Activated CD4-positive, alpha-beta T cell treated with anti-CD3 and anti-CD28 coated beads, Interleukin-2, Interleukin-6, amounts not matched to agents 100 ng/mL and 50 ng/mL, durations not matched to agents 16 hours and 8 hours (primary cell): Measurements from ENCODE around the gene CAMTA1.
"Not testable (repeated sequence)": the region's sequence is repeated elsewhere in the genome, so short reads cannot be mapped to it uniquely, and the experiment has no call there.

Experiments
- DNase-seq: peaks from one replicate; pipeline ENCODE4 v3.0.0-alpha.2; 2020

The CAMTA1 gene

DNA sequence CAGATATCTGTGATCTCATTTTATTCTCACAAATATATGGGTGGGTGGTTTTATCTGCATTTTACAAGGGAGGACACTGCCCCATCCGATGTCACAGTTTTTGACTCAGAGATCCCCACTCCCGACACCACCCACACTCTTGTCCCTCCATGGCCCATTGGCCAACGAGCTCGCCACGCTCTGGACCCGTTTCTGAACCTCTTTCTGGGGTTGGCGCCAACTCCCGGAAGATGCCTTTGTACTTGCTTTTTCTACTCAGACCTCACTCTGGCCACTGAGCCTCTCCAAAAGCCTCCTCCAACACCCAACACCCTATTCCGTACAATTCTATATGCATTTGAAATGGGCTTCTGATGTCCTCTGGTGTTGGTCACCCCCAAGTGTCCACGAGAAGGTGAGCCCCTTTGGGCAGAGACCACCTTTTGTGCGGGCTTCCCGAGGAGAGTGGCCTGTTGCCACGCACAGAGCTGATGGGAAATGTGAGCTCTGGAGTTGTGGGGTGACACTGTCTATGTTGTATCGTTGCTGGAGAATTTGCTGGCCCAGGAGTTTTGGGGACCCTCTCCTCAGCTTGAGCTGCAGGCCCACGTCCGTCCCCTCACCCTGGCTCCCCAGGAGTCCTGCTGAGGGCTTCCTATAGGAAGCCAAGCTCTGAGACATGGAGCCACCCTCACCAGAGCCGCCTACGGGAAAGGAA is 618.9 kb downstream of the CAMTA1 start:
- DNase-seq, result no peak

GRCh38 chr1:7405844-7406500 is 620.7 kb downstream of the CAMTA1 start:
- no peak for DNase-seq

DNA sequence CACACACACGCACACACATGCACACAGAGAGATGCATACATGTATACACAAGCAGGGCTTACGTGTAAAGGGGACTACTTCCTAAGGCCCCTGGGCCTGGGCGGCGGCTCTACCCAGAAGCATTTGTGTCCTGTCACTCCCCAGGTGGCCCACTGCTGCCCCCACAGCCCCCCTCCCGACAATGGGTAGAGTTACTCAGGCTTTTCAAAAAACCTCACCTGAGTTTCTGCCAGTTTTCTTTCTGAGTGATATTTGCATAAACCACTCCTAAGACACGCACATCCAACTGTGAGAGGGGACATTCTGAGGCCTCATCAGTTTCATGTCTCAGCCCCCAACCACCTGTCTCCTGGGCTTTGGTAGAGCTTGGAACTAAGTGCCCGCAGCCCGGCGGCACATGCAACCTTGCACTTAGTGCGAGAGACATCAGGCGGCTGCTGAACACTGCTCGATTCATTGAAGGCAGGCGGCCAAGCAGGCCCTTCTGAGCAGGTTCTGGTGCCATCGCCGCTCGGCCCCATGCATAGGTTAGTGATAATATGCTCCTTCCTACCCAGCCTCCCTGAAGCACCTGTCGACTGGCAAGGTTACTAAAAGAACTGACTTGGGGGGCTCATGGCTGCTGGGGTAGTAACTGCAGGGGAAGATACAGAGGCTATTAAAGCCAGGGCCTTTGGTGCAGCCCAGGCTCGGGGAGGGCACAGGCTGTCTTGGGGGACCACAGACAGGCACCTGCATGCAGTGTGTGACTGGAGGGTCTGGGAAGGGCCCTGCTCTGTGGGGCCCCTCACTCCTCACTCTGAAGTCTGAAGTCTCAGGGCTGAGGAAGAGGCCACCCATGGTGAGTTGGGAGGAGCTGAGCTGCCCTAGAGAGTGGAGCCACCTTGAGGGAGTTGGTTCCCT is 621.6 kb downstream of the CAMTA1 start:
- DNase-seq, result no peak

DNA sequence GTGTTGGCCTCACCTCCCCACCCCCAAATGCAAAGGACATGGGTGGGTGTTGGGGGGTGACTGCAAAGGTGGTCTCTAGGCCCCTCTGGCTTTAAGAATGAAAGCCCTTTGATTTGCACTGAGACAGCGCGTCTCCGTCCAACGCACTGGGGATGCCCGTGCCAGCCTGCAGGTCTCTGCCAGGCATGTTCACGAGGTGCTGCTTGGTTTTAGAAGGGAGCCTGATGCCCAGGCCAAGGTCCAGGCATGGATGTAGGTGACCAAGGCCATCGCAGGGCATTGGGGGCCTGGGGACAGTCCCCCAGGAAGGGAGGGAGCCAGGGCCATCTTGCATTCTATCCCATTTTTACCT is 622.3 kb downstream of the CAMTA1 start:
- no peak for DNase-seq

- DNase-seq, result no peak
These were observed 622.9 kb downstream of the CAMTA1 start for GRCh38 chr1:7407980-7408770.

DNA sequence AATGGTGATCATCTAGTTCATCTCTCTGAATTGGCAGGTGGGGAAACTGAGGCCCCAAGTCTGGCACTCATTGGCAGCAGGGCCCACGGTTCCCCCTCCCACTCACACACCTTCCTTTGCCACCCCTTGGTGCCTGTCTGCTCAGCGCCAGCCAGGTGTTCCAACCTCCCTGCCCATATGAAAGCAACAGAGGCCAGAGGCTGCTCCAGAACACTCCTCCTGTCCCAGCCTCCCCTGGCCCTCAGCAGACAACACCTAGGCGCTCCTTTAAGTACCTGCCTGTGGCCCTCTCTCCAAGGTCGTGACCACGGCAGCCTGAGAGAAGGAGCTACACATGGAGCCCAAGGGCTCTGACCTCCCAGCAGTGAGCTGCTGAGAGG is 623.5 kb downstream of the CAMTA1 start:
- no peak for DNase-seq

- no peak for DNase-seq
These were observed 624.0 kb downstream of the CAMTA1 start for GRCh38 chr1:7409278-7409677.

- no peak for DNase-seq
These were observed 624.9 kb downstream of the CAMTA1 start for GRCh38 chr1:7410156-7410555.

- DNase-seq, result not testable (repeated sequence)
These were observed 632.4 kb downstream of the CAMTA1 start for GRCh38 chr1:7417618-7418017.

DNA sequence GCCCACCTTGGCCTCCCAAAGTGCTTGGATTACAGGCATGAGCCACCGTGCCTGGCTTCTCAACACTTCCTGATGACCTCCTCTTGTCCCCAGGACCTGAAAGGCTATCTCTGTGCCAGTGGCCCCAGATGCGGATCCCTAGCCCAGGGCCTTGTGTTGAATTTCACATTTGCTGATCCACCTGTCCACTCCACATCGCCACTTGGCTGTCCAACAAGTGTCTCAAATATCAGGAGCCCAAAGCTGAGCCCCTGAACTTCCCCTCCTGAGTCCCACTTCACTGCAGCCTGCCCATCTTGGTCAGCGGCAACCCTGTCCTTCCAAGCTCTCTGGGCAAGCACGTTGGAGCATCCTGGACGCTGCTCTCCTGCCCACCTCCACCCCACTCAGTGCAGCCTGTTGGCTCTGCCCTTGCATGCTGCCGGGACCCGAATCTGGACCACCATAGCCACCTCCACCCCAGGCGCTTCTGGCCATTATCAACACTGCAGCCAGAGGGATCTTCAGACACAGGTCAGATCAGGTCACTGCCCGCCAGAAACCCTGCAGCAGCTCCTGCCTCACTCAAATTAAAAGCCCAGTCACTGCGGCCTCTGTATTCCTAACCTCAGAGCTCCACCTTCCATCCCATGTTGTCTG is 633.3 kb downstream of the CAMTA1 start:
- DNase-seq, result no peak

DNA sequence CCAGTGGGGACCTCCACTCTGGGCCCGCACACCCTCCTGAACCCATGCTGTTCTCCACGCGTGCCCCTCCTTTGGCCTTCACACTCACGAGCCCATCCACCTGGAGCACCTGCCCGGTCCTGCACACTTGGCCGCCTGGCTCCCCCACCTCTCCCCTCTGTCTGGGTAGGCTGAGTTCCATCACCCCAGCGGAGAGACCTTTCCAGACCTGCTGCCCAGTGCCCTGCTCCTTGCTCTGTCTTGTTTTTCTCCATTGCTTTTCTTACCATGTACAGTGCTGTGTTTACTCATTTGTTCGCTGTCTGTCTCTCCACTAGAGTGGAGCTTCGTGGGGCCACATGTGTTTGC is 634.8 kb downstream of the CAMTA1 start:
- no peak for DNase-seq

DNA sequence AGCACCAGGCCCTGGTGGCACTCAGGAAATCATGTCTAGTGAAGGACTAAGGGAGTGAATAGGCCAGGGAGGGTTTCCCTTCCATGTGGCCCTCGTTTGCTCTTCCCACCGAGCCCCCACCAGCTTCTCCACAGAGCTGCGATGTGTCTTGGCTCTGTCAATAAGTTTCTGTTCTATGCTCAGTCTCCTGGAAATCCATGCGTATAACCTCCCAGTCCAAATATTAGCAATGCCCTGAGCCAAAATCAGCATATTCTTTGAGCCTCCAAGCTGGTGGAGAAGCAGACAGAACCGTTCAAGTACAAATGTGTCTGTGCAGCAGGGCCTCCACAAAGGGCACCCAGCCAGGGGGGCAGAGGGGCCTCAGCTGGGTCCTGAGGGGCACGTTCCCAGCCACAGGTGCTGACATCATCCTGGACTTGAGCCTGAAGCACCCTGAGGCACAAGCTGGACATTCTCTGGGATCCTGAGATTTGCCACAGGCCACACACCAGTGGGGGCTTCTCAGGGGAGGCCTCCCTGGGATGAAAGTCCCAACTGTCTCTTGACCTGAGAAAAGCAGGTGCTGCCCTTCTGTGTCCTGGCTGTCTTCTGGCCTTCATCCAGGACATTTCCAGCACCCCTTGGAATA is 635.3 kb downstream of the CAMTA1 start:
- no peak for DNase-seq

DNA sequence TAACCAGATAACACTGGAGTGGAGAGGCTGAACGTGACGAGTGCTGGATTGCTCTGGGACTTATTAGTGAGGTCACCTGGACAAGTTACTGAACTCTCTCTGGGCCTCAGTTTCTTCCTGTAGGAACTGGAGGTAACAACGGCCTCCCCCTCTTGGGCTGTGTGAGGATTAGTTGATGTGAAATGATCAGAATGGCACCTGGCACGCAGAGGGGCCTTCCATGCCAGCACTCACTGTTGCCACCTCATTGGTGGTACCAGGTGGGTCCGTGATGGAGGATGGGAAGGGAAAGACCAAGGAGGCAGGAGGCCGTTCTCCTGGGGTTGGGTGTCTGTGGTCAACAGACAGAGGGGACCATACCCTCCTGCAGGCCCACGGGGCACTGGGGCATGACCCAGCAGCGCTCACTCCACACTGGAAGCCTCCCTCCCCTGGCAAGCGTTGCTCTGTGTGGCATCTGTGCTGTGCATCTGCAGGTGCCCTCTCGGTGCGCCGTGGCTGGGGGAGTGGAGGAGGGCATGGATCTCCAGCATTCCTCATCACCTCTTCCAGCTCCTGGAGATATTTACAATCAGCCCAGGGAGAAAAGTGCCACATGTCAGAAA is 636.3 kb downstream of the CAMTA1 start:
- DNase-seq, result no peak

- no peak for DNase-seq
These were observed 636.8 kb downstream of the CAMTA1 start for GRCh38 chr1:7422081-7422480.

DNA sequence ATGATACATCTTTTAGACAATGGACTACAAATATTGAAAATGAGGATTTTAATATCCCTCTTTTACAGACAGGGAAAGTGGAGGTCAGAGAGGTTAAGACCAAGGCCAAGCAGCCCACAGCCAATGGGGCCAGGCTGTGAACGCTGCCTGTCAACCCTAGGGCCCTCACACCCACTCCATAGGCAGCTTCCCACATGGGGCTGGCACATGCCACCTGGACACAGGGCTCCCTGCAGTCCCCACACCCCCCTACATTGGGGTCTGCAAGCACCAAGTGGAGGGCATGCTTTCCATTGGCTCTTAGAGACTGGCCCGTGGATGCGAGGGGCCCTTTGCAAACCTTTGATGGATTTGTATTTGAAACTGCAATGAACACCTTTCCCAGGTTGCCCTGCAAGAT is 637.3 kb downstream of the CAMTA1 start:
- DNase-seq, result no peak

DNA sequence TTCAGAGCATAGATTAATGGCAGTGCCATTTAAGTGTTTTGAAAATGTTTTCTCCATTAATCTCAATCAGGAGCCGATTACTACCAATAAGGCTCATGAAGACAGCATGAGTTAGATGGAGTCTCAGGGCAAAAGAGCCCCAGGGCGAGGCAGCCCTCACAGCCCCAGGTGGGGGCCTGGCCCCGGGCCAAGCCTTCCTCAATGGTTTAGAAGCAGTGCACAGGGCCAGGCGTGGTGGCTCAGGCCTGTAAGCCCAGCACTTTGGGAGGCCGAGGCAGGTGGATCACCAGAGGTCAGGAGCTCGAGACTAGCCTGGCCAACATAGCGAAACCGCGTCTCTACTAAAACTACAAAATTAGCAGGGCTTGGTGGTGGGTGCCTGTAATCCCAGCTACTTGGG is 637.7 kb downstream of the CAMTA1 start:
- no peak for DNase-seq

DNA sequence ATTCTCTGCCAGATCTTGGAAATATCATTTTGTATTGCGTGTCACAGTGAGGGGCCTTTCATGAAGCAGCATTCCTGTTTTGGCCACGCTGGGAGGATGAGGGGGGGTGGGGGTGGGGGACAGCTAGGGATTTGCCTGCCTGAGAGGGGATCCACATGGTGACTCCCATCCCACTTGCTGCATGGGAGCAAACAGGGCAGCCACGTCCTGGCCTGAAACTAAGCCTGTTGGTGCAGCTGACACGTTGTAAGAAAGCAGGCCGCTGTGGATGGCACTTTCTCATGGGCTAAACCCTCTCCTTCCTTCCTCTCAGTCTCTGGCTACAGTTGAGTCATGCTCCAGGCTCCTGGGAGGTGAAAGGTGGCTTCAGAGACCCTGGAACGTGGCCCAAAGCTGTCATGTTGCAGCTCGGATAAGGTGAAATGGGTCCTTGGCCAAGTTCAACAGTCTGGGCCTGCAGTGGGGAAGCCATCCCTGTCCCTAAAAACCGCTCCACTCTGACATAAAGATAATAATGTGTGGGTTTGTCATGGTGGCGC is 639.2 kb downstream of the CAMTA1 start:
- no peak for DNase-seq

DNA sequence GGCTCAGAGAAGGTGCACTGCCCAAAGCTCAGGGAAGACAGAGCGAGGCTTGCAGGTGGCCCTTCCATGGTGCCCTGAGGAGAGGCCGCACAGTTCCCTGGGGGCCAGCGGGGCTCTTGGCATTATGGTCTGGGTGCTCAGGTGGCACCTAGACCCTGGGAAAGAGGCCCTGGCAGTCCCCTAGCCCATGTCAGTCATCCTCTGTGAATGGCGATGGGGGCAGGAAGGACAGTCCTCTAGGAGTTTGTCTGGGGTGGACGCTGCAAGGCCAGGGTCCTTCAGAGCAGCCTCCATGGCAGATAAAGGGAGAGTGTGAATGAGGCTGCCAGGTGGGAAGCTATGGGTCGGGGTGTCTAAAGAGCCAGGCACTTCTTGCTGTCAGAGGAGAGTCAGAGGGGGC is 640.0 kb downstream of the CAMTA1 start:
- no peak for DNase-seq

- DNase-seq, result no peak
These were observed 640.5 kb downstream of the CAMTA1 start for GRCh38 chr1:7425771-7426170.

- no peak for DNase-seq
These were observed 641.7 kb downstream of the CAMTA1 start for GRCh38 chr1:7426780-7427604.
